Hepatocyte (in vitro differentiated cells): ENCODE results near the gene MAP3K20.

ENCODE experiments used
- CTCF ChIP-seq: fragments of 200-600 bp; sonication (generic); IDR thresholded peaks from 2 replicates; pipeline ENCODE4 v1.5.1; 2016; ENCODE audit warnings: antibody characterized with exemption, mild to moderate bottlenecking; ENCODE audit not compliant: poor library complexity
- EZH2phosphoT487 ChIP-seq: fragments of 200-600 bp; sonication (generic); IDR thresholded peaks from one replicate; pipeline ENCODE4 v1.6.1; 2018; ENCODE audit warnings: antibody characterized with exemption, mild to moderate bottlenecking, low read depth, moderate library complexity; ENCODE audit not compliant: unreplicated experiment, severe bottlenecking

DNA sequence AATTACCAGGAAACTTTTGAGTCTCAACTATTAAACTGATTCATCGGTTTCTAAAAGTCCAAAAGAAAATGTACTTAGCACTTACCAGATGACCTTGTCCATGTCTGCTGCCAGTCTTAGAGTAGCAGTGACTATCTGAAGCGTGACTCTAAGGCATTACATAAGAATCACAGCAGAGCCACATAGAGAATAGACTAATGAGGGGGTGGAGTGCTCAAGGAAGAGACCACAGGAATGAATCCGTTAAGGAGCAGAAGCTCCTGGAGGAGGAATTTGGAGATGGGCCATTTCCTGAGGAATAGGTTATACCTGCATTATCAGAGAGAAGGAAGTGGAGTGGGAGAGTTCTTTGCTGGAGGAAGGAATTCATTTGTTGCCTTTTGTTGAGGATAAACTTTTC is 116.0 kb downstream of the MAP3K20 start:
- TF ChIP-seq EZH2phosphoT487 = no peak
- no peak for TF ChIP-seq CTCF
